Superior temporal gyrus (tissue), 1 donor: ENCODE data around the gene ARMC7.
"Not testable (repeated sequence)": the region's sequence is repeated elsewhere in the genome, so short reads cannot be mapped to it uniquely, and the experiment has no call there.

Experiments used
- DNase-seq: peaks from one replicate; pipeline ENCODE4 v3.0.0-alpha.2; 2016; ENCODE audit errors: extremely low spot score

ARMC7 gene

GRCh38 chr17:75102385-75102821, 7.4 kb upstream of the ARMC7 start:
- DNase-seq, result no peak

GRCh38 chr17:75103601-75104554, 5.9 kb upstream of the ARMC7 start:
- DNase-seq, result no peak

GRCh38 chr17:75105126-75106080, 4.4 kb upstream of the ARMC7 start:
- no peak for DNase-seq

DNA sequence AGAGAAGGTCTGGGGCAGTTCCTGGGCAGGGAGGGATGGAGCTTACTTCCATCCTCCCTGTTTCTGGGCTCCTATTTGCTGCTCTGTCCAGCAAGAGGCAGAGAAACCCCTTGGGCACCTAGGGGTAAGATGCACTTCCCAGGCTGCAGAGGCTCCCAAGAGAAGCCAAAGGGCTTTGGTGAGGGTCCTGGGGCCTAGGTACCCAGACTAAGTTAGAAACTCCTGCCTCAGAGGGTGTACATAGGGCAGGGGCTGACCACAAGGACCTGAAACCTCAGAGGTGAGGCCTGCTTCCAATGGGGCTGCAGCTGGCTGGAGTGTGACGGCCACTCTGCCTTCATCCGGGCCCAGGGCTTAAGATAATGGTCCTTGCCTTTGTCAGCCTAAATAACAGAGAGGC, 1.6 kb upstream of the ARMC7 start:
- DNase-seq, result no peak

DNA sequence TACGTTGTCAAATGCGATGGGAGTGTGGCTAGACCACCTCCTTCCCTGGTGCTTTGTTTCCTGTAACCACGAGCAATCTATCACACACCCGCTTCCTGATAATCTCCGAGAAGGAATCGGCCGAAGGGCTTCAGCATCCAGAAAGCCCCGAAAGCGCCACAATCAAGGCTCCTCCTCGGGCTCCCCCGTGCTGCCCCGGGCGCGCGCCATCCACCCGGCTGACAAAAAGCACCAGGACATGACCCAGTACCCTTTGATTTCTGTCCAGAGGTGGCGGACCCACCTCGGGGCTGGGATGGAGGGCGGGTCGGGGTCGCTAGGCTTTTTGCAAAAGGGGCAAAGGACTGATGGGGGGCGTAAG, 743 bp upstream of the ARMC7 start:
- DNase-seq, result no peak

- DNase-seq, result no peak
These were observed 617 bp downstream of the ARMC7 start for GRCh38 chr17:75110234-75110937.

DNA sequence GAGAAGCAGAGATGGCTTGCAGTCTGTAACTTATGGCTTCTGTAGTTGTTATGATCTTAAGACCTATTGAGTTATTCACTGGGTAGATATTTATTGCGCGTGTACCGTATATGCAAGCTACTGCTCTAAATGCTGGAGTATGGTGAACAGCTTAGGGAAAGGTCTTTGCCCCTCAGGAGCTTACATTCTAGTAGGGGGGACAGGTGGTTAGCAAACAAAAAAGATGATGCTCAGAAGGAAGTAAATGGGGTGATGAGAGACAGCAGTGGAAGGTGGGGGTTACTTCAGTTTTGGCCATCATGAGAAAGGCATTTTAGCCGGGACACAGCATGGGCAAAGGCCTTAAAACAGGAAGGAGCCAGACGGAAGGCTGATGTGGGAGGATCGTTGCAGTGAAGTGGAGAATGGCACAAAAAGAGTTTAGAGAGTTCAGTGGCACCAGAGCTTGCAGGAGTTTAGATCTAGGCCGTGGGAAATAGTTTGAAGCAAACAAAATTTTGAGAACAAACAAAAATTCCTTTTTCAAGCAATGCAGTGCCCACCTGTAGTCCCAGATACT, 2.1 kb downstream of the ARMC7 start:
- DNase-seq, result no peak

DNA sequence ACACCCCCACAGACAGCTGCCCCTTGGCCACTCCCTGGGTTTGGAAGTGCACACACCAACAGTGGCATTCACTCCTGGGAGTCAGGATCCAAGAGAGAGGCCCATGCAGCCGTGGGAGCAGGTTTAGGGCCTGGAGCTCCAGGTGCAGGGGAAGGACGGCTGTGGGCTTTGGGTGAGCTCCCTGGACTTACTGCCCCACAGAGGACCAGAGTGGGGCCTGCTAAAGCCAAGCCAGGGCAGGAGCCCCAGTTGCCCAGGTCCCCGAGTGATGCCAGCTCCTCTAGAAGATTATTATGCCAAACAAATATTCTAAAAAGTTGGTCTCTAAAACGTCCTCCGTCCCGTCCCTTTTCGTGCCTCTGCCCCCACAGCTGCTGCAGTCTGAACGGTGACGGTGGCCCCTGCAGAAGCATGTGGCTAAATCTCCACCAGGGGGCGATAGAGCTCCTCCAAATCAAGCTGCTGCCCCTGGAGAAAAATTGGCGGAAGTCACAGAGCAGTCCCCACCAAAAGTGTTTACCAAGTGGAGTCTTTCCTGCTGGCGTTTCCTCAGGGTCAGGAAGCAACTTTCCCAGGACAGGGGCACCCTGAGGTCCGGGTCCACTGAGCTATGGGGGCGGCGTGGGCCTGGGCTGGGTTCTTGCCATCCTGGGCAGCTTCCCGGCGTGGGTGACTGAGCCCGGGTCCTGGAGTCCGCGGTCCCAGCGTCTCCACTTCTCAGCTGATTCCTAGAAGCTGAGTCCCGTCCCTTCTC, 4.2 kb downstream of the ARMC7 start:
- DNase-seq, result peak; percentile 95

DNA sequence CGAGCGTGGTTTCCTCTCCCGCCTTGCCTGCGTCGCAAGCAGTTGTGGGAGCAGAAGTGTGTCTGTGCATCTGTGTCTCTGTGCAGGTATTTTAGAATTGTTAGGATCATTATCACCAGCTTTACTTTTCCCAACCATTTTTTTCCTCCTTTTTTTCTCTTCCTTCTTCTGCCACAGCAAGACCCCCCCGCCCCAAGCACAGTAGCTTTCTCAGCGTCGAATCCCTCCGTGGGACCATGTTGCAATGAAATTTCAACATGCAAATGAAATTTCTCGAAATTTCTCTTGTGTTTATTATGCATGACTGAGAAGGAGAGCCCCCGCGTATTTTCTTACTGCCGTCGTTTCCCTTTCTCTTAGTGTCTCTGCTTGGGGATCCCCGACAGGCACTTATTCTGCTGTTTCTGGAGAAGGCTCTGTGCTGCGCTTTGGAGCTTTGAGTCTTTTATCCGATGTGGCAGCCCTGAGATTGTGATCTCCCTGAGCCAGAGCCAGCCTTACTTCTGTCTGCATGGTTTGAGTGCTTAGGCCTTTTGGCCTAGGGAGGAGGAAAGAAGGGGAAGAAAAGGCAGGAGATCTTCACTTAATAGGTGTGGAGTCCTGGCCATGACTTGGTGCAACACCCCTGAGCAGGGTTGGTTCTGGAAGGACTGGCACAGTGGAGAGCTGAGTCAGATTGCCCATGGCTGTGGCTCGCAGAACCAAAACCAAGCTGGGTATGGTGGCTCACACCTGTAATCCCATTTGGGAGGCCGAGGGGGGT, 5.0 kb downstream of the ARMC7 start:
- no peak for DNase-seq

GRCh38 chr17:75115555-75115954, 5.8 kb downstream of the ARMC7 start:
- no peak for DNase-seq

- no peak for DNase-seq
These were observed 7.0 kb downstream of the ARMC7 start for GRCh38 chr17:75116737-75117136.

DNA sequence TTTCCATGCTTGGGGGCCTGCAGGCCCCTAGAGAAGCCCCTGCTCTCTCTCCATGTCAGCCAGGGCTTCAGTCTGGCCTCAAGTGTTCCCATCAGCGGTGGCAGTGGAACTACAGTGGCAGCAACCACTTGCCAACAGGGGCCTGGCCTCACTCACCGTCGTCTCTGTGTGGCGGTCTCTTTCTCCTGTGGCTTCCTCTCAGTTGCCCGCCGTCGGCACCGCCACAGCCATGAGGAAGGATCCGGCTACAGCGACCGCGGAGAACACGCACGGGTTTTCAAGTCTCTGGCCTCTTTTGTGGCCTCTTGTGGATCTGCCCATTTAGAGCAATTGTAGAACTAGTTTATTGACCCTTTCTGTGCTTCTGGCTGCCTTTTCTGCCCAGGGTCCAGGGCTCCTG, 8.5 kb downstream of the ARMC7 start:
- DNase-seq, result no peak

GRCh38 chr17:75124041-75124818, 14.5 kb downstream of the ARMC7 start:
- no peak for DNase-seq

- no peak for DNase-seq
These were observed 15.0 kb downstream of the ARMC7 start for GRCh38 chr17:75124819-75125162.

DNA sequence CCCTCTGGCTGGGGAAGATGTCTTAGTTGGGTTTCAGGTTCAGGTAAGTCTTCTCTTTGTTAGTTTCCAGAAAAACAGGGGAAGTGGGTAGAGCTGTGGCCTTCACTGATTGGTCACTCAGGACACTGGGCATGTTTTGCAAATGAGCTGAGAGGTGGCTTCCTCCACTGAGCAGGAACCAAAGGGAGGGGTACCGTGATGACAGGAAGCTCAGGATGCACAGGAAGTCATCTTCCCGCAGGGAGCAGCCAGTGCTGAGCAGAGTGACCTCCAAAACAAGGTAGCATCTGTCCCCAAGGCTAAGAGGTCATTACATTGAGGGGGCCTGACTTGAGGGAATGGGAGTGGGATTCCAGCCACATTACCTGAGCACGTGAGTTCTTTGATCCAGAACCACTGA, 16.2 kb downstream of the ARMC7 start:
- DNase-seq, result no peak

DNA sequence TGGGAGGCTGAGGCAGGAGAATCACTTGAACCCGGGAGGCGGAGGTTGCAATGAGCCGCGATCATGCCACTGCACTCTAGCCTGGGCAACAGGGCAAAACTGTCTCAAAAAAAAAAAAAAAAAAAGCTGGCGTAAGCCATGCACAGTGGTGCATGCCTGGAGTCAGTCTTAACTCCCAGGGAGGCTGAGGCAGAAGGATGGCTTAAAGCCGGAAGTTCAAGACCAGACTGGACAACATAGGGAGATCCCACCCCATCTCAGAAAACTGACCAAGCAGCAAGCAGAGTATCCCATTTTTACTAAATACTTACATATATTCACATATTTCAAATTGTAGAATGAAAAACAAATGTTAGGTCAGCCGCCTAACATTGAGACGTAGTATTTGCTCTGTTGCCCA, 17.2 kb downstream of the ARMC7 start:
- no peak for DNase-seq

GRCh38 chr17:75127936-75128335, 18.2 kb downstream of the ARMC7 start:
- DNase-seq, result not testable (repeated sequence)

GRCh38 chr17:75128694-75129505, 19.1 kb downstream of the ARMC7 start:
- DNase-seq, result no peak

DNA sequence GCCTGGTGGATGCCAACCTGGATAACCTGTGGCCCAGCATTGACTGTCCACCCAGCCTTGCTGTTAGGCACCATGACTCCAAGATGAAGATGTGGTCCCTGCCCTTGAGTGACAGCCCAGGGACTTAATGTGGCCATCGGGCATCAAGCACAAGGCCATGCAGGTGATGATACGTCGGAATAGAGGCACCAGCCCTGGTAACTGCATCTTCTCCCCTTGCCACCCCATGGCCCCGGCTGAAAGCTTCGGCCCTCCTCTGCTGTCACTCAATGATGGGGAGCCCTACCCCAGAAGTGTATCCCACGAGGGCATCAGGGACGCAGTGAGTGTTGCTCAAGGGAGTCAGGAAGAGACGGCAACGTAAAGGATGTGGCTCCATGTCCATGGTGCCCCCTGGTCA, 19.8 kb downstream of the ARMC7 start:
- no peak for DNase-seq
